ENCODE results near the gene RUNDC1.
"Not testable (repeated sequence)": the region's sequence is repeated elsewhere in the genome, so short reads cannot be mapped to it uniquely, and the experiment has no call there.

Gene RUNDC1

DNA sequence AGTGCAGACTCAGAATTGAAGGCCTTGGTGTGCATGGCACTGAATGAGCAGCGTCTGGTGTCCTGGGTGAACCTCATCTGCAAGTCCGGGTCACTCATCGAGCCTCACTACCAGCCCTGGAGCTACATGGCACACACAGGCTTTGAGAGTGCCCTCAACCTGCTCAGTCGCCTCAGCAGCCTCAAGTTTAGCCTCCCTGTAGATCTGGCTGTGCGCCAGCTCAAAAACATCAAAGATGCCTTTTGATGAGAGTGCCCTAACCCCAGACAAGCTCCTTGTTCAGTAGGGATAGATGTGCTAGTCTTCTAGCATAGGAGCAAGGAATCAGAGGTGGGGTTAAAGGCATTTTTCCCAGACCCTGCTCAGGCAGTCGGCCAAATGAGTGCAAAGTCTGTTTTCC, 11.1 kb downstream of the RUNDC1 start:
- no peak for DNase-seq (ENCODE audit: low read depth in 2 of 2)

- no peak for DNase-seq (ENCODE audit: low read depth in 2 of 2)
Measured at GRCh38 chr17:42992872-42993271, 12.5 kb downstream of the RUNDC1 start.

DNA sequence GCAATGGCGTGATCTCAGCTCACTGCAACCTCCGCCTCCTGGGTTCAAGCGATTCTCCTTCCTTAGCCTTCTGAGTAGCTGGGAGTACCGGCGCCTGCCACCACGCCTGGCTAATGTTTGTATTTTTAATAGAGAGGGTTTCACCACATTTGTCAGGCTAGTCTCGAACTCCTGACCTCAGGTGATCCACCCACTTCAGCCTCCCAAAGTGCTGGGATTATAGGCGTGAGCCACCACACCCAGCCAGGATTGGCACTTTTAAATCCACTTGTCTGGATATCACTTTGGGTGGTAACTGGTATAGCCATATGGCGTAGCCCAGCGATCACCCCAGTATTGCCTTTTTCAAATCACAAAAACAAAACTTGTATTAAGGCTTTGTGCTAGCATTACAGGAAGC, 13.5 kb downstream of the RUNDC1 start:
- DNase-seq (ENCODE audit: low read depth in 2 of 2): not testable (repeated sequence)

DNA sequence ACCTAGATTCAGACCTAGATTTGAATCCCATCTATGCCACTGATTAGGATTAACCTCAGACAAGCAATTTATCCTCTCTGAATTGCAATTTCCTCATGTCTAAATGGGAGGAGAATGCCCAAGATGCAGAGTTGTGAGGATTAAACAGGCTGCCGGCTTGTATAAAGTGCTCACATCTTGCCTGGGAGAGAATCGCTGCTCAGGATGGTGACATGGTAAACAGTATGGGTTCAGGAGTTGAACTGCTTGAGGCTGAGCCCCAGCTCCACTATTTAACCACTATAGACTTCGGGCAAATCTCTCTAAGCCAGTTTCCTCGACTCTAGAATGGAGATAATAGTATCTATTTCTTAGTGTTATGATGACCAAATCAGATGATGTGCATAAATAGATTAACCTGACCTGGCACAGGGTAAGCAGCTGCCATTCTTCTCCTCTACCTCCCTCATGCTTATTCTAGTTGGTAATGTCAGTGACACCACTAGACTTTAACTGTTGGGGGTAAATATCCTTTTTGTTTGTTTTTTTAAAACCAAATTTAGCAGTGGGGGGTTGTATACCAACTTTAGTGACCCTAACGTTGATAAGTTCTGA, 17.1 kb downstream of the RUNDC1 start:
- DNase-seq (ENCODE audit: low read depth in 2 of 2): no peak

DNA sequence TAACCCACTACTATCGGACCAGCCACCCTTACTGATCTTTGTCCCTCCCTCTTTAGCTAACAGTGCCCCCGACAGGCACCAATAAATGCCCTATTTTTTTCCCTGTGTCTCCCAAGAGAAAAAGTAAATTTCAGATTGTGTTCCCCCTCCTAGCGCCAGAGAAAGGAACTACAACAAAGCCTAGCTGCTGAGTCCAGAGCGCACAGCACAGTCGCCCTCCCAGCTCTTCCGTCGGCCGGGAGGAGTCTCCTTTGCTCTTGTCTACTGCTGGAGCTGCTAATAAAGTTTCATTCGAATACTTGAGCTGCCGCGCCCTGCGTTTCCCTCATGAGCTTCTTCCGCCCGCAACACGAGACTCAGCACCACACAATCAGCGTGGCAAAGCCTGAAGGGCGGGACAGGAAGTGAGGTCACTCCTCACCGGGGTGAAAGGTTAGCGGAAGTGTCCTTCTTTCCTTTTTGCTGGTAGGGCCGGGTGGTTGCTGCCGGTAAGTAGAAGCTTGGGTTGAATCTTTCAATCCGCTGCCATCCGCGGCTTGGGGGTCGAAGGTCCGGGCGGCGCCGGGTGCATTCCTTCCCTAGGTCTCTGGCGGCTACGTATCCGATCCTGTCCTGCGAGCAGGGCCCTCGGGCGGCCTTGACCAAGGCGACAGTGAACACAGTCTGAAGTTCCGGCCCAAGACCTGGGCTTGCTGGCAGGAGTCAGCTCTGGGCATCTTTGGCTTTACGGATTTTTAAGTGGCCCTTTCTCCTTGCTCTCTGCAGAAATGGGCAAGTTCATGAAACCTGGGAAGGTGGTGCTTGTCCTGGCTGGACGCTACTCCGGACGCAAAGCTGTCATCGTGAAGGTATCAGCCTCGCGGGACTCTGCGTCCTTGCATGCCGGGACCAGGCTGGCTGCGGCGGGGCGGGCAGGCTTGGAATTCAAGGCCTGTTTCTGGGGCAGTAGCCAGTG, 17.9 kb downstream of the RUNDC1 start, which contains the start of gene RPL27:
Gene RPL27, plus strand, starts transcription at position 436 of the 955 bp plus-strand sequence. Its CDS starts 332 bp downstream, at position 768.
- DNase-seq (ENCODE audit: low read depth in 2 of 2): peak; percentile 93 to 95

DNA sequence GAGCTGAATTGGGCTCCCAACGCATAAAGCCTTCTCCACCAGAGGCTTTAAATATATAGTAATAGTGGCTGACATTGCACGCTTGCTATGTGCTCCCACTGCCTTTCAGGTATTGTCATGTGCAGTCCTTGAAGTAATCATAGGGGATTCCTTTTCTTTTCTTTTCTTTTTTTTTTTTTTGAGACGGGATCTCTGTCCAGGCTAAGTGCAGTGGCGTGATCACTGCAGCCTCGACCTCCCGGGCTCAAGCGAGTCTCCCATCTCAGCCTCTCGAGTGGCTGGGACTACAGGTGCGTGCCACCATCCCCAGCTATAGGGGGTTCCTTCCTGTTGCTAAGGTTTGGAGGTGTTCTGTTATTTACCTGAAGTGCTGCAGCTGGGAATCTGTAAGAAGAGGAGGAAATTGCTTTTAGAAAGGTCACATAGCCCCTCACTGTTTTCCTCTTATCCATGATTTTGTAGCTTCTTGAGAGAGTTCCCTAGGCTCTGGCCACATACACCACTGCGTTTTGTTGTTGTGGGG, 18.7 kb downstream of the RUNDC1 start:
- no peak for DNase-seq (ENCODE audit: low read depth in 2 of 2)

DNA sequence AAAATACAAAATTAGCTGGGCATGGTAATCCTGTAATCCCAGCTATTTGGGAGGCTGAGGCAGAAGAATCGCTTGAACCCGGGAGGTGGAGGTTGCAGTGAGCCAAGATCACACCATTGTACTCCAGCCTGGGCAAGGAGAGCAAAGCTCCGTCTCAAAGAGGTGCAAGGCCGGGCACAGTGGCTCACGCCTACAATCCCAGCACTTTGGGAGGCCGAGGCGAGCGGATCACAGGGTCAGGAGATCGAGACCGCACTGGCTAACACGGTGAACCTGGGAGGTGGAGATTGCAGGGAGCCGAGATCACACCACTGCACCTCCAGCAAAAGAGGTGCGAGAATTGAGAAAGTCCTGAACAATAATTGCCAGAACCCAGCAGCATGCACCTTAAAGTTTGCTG, 20.5 kb downstream of the RUNDC1 start:
- DNase-seq (ENCODE audit: low read depth in 2 of 2): not testable (repeated sequence)

GRCh38 chr17:43003542-43004172, 23.3 kb downstream of the RUNDC1 start:
- DNase-seq (ENCODE audit: low read depth in 2 of 2): no peak

GRCh38 chr17:43006639-43007551, 26.5 kb downstream of the RUNDC1 start, which contains the start of gene IFI35:
IFI35 (plus strand) TSS chr17:43006784; CDS start chr17:43006948, 164 bp downstream.
- DNase-seq (ENCODE audit: low read depth in 2 of 2): peak; percentile 65 to 70

- DNase-seq (ENCODE audit: low read depth in 2 of 2): no peak
Measured at GRCh38 chr17:43010667-43011308, 30.4 kb downstream of the RUNDC1 start.

DNA sequence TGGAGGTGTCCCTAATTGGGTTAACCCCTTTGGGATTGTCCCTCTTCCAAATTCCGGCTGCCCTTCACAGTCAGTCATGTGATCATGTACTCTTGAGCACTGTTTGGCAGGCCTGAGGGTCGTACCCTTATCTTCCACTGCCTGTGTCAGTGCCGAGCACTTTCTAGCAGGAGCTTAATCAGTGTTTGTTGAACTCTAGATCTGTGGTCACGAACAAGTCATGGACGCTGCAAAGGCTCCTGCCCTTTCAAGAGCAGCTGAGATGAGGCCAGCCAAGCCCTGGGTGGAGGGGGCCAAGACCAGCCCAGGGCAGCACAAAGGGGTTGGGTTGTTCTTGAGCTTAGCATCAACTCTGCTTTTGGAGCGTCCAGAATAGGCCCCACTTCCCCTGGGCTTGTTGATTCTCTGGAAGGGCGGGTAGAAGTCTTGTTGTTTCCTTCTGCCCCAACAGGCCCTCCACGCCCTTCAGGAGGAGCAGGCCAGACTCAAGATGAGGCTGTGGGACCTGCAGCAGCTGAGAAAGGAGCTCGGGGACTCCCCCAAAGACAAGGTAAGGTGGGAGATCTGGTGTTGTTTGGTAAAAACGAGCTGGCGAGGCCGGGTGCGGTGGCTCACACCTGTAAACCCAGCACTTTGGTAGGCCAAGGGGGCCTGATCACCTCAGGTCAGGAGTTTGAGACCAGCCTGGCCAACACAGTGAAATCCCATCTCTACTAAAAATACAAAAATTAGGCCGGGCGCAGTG, 31.5 kb downstream of the RUNDC1 start:
- DNase-seq (ENCODE audit: low read depth in 2 of 2): no peak

- DNase-seq (ENCODE audit: low read depth in 2 of 2): no peak
Measured at GRCh38 chr17:43013296-43013695, 32.9 kb downstream of the RUNDC1 start.

GRCh38 chr17:43014020-43014648, 33.8 kb downstream of the RUNDC1 start:
- no peak for DNase-seq (ENCODE audit: low read depth in 2 of 2)

DNA sequence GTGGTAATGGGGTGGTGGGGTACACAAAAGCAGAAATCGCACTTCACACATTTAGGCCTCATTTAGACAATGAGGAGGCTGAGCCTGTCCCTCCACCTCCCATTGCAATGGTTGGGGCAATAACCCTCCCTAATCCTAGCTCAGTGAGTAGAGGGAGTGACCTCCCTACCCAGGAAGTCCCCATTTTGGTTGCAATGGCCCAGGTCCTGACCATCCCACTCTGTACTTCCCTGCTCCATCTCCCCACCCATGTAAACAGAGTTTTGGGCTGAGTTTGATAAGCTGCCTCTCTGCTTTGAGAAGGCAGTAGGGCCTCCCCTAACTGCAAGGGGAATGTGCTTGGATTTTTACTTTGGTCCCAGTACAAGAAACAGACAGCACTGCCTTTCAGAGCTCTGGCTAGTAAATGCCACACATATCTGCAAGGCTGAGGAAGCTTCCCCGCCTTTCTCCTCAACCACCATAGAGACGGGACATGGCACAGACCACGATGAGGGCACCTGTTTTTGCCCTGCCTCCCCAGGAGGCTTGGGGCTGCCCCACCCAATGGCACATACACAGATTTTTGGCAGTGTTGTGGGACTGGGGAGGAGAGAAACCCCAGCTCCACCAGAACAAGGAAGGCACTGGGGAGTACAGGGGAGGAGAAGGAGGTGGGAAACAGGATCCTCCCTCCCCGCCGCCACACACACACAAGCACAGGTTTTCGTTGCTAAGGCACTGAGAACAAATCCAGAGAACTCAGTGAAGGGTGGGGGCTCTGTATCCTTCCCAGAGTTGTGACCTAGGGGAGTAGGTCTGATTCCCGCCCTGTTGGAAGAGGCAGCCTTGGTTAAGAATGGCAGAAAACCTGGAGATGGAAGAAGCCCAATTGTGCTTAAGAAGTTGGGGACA, 34.5 kb downstream of the RUNDC1 start:
- no peak for DNase-seq (ENCODE audit: low read depth in 2 of 2)

DNA sequence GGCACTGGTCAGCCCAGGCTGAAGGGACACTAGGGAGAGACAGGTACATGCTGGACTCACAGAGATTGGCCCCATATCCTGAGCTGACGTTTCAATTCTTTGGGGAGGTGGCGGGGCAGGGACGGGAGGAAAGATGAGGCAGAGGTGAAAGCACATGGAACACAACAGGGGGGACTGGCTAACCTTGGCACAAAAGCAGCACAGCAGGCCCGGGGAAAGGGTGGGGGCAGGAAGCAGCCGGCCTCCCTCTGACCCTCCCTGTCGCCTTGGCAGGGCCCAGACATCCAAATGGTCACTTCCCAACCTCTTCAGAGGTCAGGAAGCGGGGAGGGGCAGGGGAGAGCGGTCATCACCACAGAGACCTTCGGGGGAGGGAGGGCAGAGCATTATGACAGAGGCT, 35.2 kb downstream of the RUNDC1 start:
- no peak for DNase-seq (ENCODE audit: low read depth in 2 of 2)

DNA sequence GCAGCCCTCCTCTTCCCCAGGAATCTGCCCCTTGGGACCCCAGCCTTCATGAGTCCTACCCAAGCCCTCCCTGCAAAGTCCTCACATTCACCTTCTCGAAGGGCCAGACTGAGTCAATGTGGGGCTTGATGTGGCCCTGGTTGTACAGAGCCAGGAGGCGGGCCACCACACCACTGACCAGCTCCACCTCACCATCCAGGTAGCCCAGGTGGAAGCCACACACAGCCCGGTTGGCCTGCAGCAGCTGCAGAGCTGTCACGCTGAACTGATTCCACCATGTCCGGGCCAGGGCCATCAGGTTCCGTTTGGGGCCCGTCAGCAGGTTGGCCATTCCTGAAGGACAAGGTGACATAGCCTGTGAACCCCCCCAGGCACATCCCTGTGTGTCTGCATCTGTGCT, 35.9 kb downstream of the RUNDC1 start:
- DNase-seq (ENCODE audit: low read depth in 2 of 2): no peak

DNA sequence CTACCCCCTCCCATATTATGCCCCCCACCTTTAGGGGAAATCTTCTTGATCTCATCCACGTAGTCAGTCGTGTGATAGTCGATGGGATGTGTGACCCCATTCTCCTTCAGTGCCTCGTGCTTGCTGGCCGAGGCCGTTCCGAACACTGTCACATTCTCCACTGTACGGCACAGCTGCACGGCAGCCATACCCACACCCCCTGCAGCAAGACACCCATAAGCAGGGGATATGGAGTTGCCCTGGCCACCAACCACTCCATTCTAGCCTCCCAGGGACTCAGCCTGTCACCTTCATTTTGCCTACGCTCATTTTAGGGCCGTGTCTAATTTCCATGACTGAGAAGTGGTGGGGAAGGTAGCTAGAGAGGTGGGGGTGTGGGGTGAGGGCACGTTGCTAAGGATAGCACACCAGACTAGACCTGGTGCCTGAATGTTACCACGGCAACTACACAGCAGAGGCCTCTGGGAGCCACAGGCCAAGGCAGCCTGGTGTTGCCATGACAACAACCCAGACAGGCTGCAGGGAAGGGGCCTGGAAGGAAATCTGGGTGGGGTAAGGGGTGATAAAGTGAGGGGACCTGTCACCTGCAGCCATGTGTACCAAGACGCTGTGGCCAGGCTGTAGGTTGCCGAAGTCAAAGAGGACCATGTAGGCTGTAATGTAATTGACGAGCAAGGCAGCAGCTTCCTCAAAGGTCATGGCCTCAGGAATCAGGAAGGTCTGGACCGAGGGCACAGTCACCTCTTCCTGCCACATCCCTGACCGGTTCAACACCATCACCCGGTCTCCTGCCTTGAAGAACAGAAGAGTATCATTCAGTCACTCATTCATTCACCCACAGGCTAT, 37.9 kb downstream of the RUNDC1 start:
- DNase-seq (ENCODE audit: low read depth in 2 of 2): no peak

Measured in stimulated activated CD4-positive, alpha-beta T cell treated with anti-CD3 and anti-CD28 coated beads, Interleukin-1b, Interleukin-23, amount 100 ng/mL, for 1 hour (primary cell).